Transverse colon (tissue), 3 donors: Measurements from ENCODE around the gene HSD17B8.

Experiments used
- CTCF ChIP-seq, 5 experiments: fragments of 200-600 bp in 3 of 5; fragments of 450-650 bp in 2 of 5; sonication (generic) in 3 of 5; IDR thresholded peaks; 1 replicate in 2 of 5; 2 replicates in 3 of 5; pipeline ENCODE4 v1.5.1; 2016 to 2017; ENCODE audit warnings: antibody characterized with exemption in 5 of 5, inconsistent platforms in 3 of 5, mild to moderate bottlenecking in 2 of 5, moderate library complexity in 1 of 5
- POLR2A ChIP-seq: fragments of 450-650 bp; IDR thresholded peaks from one replicate; pipeline ENCODE4 v1.6.1; 2016; ENCODE audit warnings: antibody characterized with exemption, mild to moderate bottlenecking, moderate library complexity

GRCh38 chr6:33173535-33174180 lies 30.8 kb upstream of the HSD17B8 start:
- TF ChIP-seq CTCF (IDR thresholded peaks at IDR 0.05) = no peak
- no peak for TF ChIP-seq POLR2A
